ENCODE data around the gene ATP8A2. TPM values are rescaled to one million over a fixed set of nuclear protein-coding genes. Genes with fewer than 3 reads are reported as not detected.

Gene ATP8A2
- total and polyA plus RNA-seq, 9 donors: 0.23 to 0.95 (median 0.35) TPM

DNA sequence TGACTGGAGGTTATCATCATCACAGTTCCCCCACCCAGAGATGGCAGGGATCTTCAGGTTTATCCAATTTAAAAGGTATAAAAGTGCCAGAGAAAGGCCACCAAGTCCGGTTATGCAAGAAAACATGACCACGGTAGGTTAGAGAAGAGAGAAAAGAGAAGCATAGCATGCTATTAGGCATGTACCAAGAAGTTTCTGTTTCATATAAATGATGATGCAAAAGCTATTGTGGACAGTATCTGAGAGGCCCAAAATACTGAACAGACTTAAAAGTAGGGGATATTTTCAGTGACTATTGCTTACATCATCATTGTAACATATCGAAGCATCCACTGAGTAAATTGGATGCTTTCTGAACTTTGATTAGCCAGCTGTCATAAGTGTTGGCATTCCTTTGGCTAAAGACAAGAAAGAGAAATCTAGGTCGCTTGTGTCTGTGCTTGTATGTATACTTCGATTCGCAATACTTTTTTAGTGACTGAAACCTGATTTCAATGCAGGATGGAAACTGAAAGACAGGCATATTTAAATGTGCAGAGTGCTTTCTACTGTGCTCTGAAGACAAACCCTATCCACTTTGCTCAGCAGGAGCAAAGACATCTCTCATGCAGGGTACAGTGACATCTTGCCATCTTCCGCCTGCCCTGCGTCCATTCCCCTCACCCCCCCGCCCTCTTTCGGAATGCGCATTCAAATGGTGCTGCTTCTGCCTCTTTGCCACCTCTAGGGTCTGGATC is 499.8 kb downstream of the ATP8A2 start:
- DNase-seq: no peak
- no peaks in the 10 kb centered on the region for H3K4me1 ChIP-seq (ENCODE audit: insufficient read depth)
- no peaks in the 10 kb centered on the region for H3K36me3 ChIP-seq
- no peaks in the 10 kb centered on the region for H3K9me3 ChIP-seq
- intact Hi-C loops (cut with DNase I): no loop called here
- H3K4me3 ChIP-seq: no peak overlapping the region
- WGBS, 3 donors: 89 to 96% (median 93%) methylated on average over 11 of the region's 11 CpGs
- no peak overlapping the region for H3K27ac ChIP-seq
- no peak for TF ChIP-seq EP300 (IDR thresholded peaks at IDR 0.05)
- no peak for TF ChIP-seq POLR2A (IDR thresholded peaks at IDR 0.05)
- TF ChIP-seq, protein P1, sequence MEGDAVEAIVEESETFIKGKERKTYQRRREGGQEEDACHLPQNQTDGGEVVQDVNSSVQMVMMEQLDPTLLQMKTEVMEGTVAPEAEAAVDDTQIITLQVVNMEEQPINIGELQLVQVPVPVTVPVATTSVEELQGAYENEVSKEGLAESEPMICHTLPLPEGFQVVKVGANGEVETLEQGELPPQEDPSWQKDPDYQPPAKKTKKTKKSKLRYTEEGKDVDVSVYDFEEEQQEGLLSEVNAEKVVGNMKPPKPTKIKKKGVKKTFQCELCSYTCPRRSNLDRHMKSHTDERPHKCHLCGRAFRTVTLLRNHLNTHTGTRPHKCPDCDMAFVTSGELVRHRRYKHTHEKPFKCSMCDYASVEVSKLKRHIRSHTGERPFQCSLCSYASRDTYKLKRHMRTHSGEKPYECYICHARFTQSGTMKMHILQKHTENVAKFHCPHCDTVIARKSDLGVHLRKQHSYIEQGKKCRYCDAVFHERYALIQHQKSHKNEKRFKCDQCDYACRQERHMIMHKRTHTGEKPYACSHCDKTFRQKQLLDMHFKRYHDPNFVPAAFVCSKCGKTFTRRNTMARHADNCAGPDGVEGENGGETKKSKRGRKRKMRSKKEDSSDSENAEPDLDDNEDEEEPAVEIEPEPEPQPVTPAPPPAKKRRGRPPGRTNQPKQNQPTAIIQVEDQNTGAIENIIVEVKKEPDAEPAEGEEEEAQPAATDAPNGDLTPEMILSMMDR (IDR thresholded peaks at IDR 0.05): no peak
- no peaks in the 10 kb centered on the region for H3K27me3 ChIP-seq

DNA sequence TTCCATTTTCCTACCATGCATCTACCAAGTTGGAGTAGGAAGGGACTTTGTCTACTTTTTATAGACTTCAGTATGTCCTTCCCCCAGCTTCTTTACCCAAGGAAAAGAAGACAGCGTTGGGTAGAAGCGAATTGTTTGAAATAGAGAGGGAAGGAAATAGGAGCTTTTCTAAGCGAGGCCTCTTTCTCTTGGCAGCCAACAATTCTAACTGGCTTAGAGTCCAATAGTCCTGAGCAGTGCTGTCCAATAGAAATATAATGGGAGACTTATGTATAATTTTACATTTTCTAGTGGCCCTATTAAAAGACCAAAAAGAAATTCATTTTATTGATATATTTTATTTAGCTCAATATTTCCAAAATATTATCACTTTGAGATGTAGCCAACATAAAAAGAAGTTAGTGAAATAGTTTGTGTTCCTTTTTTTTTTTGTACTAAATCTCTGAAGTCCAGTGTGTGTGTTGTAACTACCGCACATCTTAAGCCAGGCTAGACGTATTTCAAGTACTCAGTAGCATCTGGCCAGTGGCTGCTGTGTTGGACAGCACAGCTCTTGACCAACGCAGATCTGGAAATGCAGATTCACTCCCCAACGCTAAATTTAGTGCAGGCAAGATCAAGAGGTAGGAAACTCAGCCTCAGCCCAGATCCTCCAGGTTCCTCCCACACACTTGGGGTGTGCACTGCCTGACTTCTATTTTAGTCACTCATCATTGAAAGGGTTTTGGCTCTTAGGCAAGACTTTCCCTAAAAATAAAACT is 500.9 kb downstream of the ATP8A2 start:
- H3K4me3 ChIP-seq: no peak overlapping the region
- no peaks in the 10 kb centered on the region for H3K27me3 ChIP-seq
- no peak overlapping the region for H3K27ac ChIP-seq
- intact Hi-C loops (cut with DNase I): no loop called here
- no peaks in the 10 kb centered on the region for H3K9me3 ChIP-seq
- H3K4me1 ChIP-seq (ENCODE audit: insufficient read depth): no peaks in the 10 kb centered on the region
- H3K36me3 ChIP-seq: no peaks in the 10 kb centered on the region
- WGBS, 3 donors: 33 to 41% (median 38%) methylated on average over 7 of the region's 7 CpGs
- TF ChIP-seq, protein P1 (IDR thresholded peaks at IDR 0.05): no peak
- TF ChIP-seq POLR2A (IDR thresholded peaks at IDR 0.05): no peak
- TF ChIP-seq EP300 (IDR thresholded peaks at IDR 0.05): no peak
- no peak for DNase-seq

DNA sequence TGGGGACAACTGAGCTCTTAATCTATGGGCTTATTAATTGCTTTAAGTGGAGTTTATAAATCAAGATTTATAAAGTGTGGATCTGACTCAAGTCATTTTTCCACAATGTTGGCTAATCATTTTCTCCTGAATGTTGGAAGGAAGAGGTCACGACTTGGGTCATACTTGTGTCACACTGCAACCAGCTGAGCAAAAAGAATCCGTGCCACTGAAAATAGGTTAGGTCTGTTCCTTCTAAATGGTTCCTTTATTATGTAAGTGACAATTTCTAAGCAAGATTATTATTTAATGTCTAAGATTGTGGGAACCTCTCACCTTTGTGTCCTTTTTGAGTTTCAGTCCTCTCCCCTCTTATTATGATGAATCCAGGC is 501.5 kb downstream of the ATP8A2 start:
- 58 to 76% (median 64%) methylated on average over 2 of the region's 2 CpGs for WGBS, 3 donors
- no peak for DNase-seq

DNA sequence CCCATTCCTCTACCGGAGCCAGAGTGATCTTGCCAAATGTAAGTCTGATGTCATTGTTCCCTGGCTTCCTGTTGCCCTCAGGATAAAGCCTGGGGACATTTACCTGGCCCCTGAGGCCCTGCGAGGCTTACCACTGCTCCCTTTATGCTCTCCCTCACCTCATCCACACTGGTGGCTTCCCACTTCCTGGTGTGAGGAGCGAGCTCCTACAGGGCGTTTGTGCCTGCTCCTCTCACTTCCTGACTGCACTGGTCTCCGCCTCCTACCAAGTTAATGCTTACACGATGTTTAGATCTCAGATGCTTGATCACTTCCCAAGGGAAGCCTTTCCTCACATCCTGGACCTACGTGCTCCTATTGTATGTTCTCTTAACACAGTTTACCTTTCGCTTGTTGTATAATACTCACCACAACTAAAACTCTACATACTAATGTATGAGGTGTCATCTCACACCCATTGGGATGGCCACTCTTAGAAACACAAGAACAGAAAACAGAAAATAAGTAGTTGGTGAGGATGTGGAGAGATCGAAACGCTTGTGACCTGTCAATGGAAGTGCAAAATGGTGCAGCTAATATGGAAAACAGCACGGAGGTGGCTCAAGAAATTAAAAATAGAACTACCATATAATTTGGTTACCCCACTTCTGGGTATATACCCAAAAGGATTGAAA is 502.4 kb downstream of the ATP8A2 start:
- H3K4me3 ChIP-seq: no peak overlapping the region
- H3K27me3 ChIP-seq: no peaks in the 10 kb centered on the region
- intact Hi-C loops (cut with DNase I): no loop called here
- WGBS, 3 donors: 92 to 93% (median 92%) methylated on average over 11 of the region's 11 CpGs
- H3K27ac ChIP-seq: no peak overlapping the region
- H3K36me3 ChIP-seq: no peaks in the 10 kb centered on the region
- no peak for DNase-seq
- H3K9me3 ChIP-seq: no peaks in the 10 kb centered on the region
- TF ChIP-seq POLR2A (IDR thresholded peaks at IDR 0.05) (no peak), EP300 (IDR thresholded peaks at IDR 0.05) (no peak)
- TF ChIP-seq, protein P1 (IDR thresholded peaks at IDR 0.05): no peak
- no peaks in the 10 kb centered on the region for H3K4me1 ChIP-seq (ENCODE audit: insufficient read depth)

More for the DNA sequence above, 501.5 kb downstream of the ATP8A2 start:
- no peaks in the 10 kb centered on the region for H3K36me3 ChIP-seq
- TF ChIP-seq POLR2A (IDR thresholded peaks at IDR 0.05) (no peak), EP300 (IDR thresholded peaks at IDR 0.05) (no peak)
- TF ChIP-seq, protein P1 (IDR thresholded peaks at IDR 0.05): no peak
- H3K4me3 ChIP-seq: no peak overlapping the region
- H3K27me3 ChIP-seq: no peaks in the 10 kb centered on the region
- H3K4me1 ChIP-seq (ENCODE audit: insufficient read depth): no peaks in the 10 kb centered on the region
- no peaks in the 10 kb centered on the region for H3K9me3 ChIP-seq
- intact Hi-C loops (cut with DNase I): no loop called here
- H3K27ac ChIP-seq: no peak overlapping the region
